H1 (cell line): Measurements from ENCODE around the gene ILF3. TPM values are rescaled to one million over a fixed set of nuclear protein-coding genes. Genes with fewer than 3 reads are reported as not detected.

ENCODE experiments used
- CTCF ChIA-PET: fragments of 300-600 bp; sonication (Branson Sonifier 250); formaldehyde crosslinking; loops from one replicate; lab custom pipeline; 2021; ENCODE audit not compliant: partially characterized antibody; lab: Charles Lee
- POLR2A ChIA-PET: fragments of 300-600 bp; sonication (Branson Sonifier 250); formaldehyde crosslinking; loops from one replicate; lab custom pipeline; 2021; ENCODE audit warnings: inconsistent platforms; ENCODE audit not compliant: partially characterized antibody; lab: Charles Lee
- DNase-seq, 2 experiments: peaks; one replicate each; pipeline versions ENCODE4 v3.0.0 to v3.0.0-alpha.2; 2010 to 2022; ENCODE audit warnings: low spot score in 2 of 2, low read depth in 1 of 2, mixed read lengths in 1 of 2
- FAIRE-seq: peaks from 2 replicates; lab custom pipeline; 2011; peaks lifted over from hg19 to GRCh38; lab: Jason Lieb, UNC
- H2AFZ ChIP-seq: 2 replicates; pipeline ENCODE4 v1.8.1; 2012; ENCODE audit warnings: low read length, inconsistent platforms
- H2AK5ac ChIP-seq: 2 replicates; pipeline ENCODE4 v1.6.1; 2013; ENCODE audit warnings: low read depth, low read length
- H2BK120ac ChIP-seq: replicated peaks from 2 replicates; pipeline ENCODE3; 2013; ENCODE audit warnings: low read depth, low read length, inconsistent platforms
- H2BK12ac ChIP-seq: 2 replicates; pipeline ENCODE4 v1.6.1; 2013; ENCODE audit warnings: low read depth, low read length
- H2BK15ac ChIP-seq: 2 replicates; pipeline ENCODE4 v1.6.1; 2013; ENCODE audit warnings: low read length
- H2BK20ac ChIP-seq: 2 replicates; pipeline ENCODE4 v1.6.1; 2013; ENCODE audit warnings: low read length
- H2BK5ac ChIP-seq: 2 replicates; pipeline ENCODE4 v1.6.1; 2013; ENCODE audit warnings: low read depth, low read length
- H3K14ac ChIP-seq: 2 replicates; pipeline ENCODE4 v1.6.1; 2013; ENCODE audit warnings: inconsistent platforms; ENCODE audit not compliant: insufficient read length
- H3K18ac ChIP-seq: 2 replicates; pipeline ENCODE4 v1.6.1; 2013; ENCODE audit warnings: low read length; ENCODE audit errors: extremely low read depth
- H3K23ac ChIP-seq: 2 replicates; pipeline ENCODE4 v1.6.1; 2013; ENCODE audit warnings: inconsistent platforms; ENCODE audit not compliant: insufficient read length
- H3K23me2 ChIP-seq: 2 replicates; pipeline ENCODE4 v1.6.1; 2013; ENCODE audit warnings: low read depth, low read length
- H3K27ac ChIP-seq: 2 replicates; pipeline ENCODE4 v1.6.1; 2011; ENCODE audit warnings: low read depth, low read length, inconsistent platforms
- H3K27me3 ChIP-seq, 4 experiments: replicated peaks in 1 of 4; 1 replicate in 1 of 4; 2 replicates in 3 of 4; pipeline versions ENCODE4 v1.6.1 to v1.8.1; 2011 to 2013; ENCODE audit warnings: low read length in 3 of 4, mild to moderate bottlenecking in 3 of 4, inconsistent platforms in 2 of 4, mixed read lengths in 2 of 4, moderate library complexity in 1 of 4; ENCODE audit not compliant: control insufficient read depth in 3 of 4, insufficient read depth in 3 of 4; ENCODE audit errors: extremely low read depth in 1 of 4
- H3K36me3 ChIP-seq, 4 experiments: 2 replicates each; pipeline versions ENCODE4 v1.6.1 to v1.8.1; 2011 to 2013; ENCODE audit warnings: mild to moderate bottlenecking in 4 of 4, low read length in 3 of 4, moderate library complexity in 2 of 4, control low read depth in 1 of 4, inconsistent platforms in 1 of 4; ENCODE audit not compliant: insufficient read depth in 4 of 4, control insufficient read depth in 2 of 4
- H3K4ac ChIP-seq: replicated peaks from 2 replicates; pipeline ENCODE3; 2013; ENCODE audit warnings: low read length, low read depth, mixed read lengths, inconsistent platforms; ENCODE audit not compliant: insufficient read length
- H3K4me1 ChIP-seq, 4 experiments: replicated peaks in 1 of 4; 1 replicate in 1 of 4; 2 replicates in 3 of 4; pipeline versions ENCODE4 v1.6.1 to v1.8.1; 2011 to 2013; ENCODE audit warnings: low read length in 3 of 4, inconsistent platforms in 2 of 4, mixed read lengths in 1 of 4; ENCODE audit not compliant: insufficient read depth in 4 of 4, control insufficient read depth in 3 of 4
- H3K4me2 ChIP-seq, 2 experiments: 2 replicates each; pipeline versions ENCODE4 v1.6.1 to v1.8.1; 2011 to 2013; ENCODE audit warnings: low read depth in 2 of 2, low read length in 2 of 2, control low read depth in 1 of 2, inconsistent platforms in 1 of 2, mild to moderate bottlenecking in 1 of 2; ENCODE audit not compliant: insufficient read depth in 1 of 2
- H3K4me3 ChIP-seq, 4 experiments: fragments of 200-600, 300-600 bp in 1 of 4; sonication (generic), shearing (Covaris generic), sonication (Bioruptor Twin) in 1 of 4; 2 replicates each; pipeline versions ENCODE4 v1.5.1 to v1.8.1; 2011 to 2016; ENCODE audit warnings: low read length in 4 of 4, low read depth in 3 of 4, control low read depth in 2 of 4, inconsistent platforms in 2 of 4, mild to moderate bottlenecking in 2 of 4, mixed read lengths in 1 of 4, moderate library complexity in 1 of 4; ENCODE audit not compliant: insufficient read depth in 2 of 4; ENCODE audit errors: extremely low read depth in 1 of 4
- H3K56ac ChIP-seq: replicated peaks from 2 replicates; pipeline ENCODE3; 2013; ENCODE audit warnings: low read depth, mild to moderate bottlenecking, mixed read lengths, low read length, inconsistent platforms; ENCODE audit not compliant: insufficient read length
- H3K79me1 ChIP-seq: 2 replicates; pipeline ENCODE4 v1.6.1; 2013; ENCODE audit warnings: low read depth, low read length, control low read depth
- H3K79me2 ChIP-seq, 2 experiments: 2 replicates each; pipeline versions ENCODE4 v1.6.1 to v1.8.1; 2012 to 2013; ENCODE audit warnings: low read length in 2 of 2, mild to moderate bottlenecking in 2 of 2, inconsistent platforms in 1 of 2; ENCODE audit not compliant: insufficient read depth in 2 of 2, control insufficient read depth in 1 of 2
- H3K9ac ChIP-seq, 4 experiments: replicated peaks in 1 of 4; 1 replicate in 1 of 4; 2 replicates in 3 of 4; pipeline versions ENCODE4 v1.6.1 to v1.8.1; 2011 to 2013; ENCODE audit warnings: low read depth in 3 of 4, low read length in 3 of 4, control low read depth in 2 of 4, mild to moderate bottlenecking in 2 of 4, moderate library complexity in 2 of 4, inconsistent platforms in 1 of 4; ENCODE audit errors: extremely low read depth in 1 of 4
- H3K9me3 ChIP-seq, 2 experiments: 2 replicates each; pipeline versions ENCODE4 v1.6.1 to v1.8.1; 2012 to 2013; ENCODE audit warnings: mild to moderate bottlenecking in 2 of 2, moderate library complexity in 2 of 2, control low read depth in 1 of 2, inconsistent platforms in 1 of 2, low read depth in 1 of 2, low read length in 1 of 2, mixed read lengths in 1 of 2; ENCODE audit not compliant: insufficient read depth in 2 of 2
- H4K20me1 ChIP-seq, 2 experiments: replicated peaks in 1 of 2; 2 replicates each; pipeline versions ENCODE3 to v1.8.1; 2011 to 2013; ENCODE audit warnings: inconsistent platforms in 2 of 2, low read length in 2 of 2, mild to moderate bottlenecking in 1 of 2; ENCODE audit not compliant: insufficient read depth in 2 of 2, control insufficient read depth in 1 of 2
- H4K5ac ChIP-seq: 2 replicates; pipeline ENCODE4 v1.6.1; 2013; ENCODE audit warnings: low read length, low read depth, mixed read lengths, inconsistent platforms; ENCODE audit not compliant: insufficient read length
- H4K8ac ChIP-seq: 2 replicates; pipeline ENCODE4 v1.8.0; 2013; ENCODE audit warnings: mild to moderate bottlenecking, moderate library complexity, low read length, inconsistent platforms; ENCODE audit not compliant: insufficient read depth; ENCODE audit errors: extremely low read depth
- H4K91ac ChIP-seq: replicated peaks from 2 replicates; pipeline ENCODE3; 2013; ENCODE audit warnings: low read length, mixed read lengths, inconsistent platforms; ENCODE audit not compliant: insufficient read length
- BCL11A ChIP-seq, 2 experiments: IDR thresholded peaks; one replicate each; pipeline ENCODE4 v1.6.1; 2011; ENCODE audit warnings: low read depth in 2 of 2, low read length in 2 of 2, mild to moderate bottlenecking in 2 of 2
- CHD2 ChIP-seq: IDR thresholded peaks from 2 replicates; pipeline ENCODE4 v1.6.1; 2012; ENCODE audit warnings: low read length, improper control_type of control experiment
- GABPA ChIP-seq: IDR thresholded peaks from 2 replicates; pipeline ENCODE4 v1.6.1; 2011; ENCODE audit warnings: mild to moderate bottlenecking, low read length, moderate library complexity, borderline replicate concordance; ENCODE audit not compliant: insufficient read depth
- SAP30 ChIP-seq: fragments of 300-600 bp; sonication (generic); IDR thresholded peaks from 2 replicates; pipeline ENCODE4 v1.7.1; 2012; ENCODE audit warnings: low read length, moderate library complexity, mild to moderate bottlenecking, inconsistent platforms; ENCODE audit not compliant: insufficient read depth, insufficient replicate concordance
- ZNF274 ChIP-seq: IDR thresholded peaks from 2 replicates; pipeline ENCODE4 v1.7.0; 2012; ENCODE audit warnings: low read length, borderline replicate concordance; ENCODE audit errors: extremely low read depth
- WGBS, 2 experiments: shearing (Covaris generic) in 1 of 2; methylation state at CpG; one replicate each; pipeline versions ENCODE4 v1.1.6 to v1.1.7; 2013 to 2015; ENCODE audit warnings: low lambda C conversion rate in 2 of 2, mixed read lengths in 2 of 2, inconsistent platforms in 1 of 2, low coverage in 1 of 2, missing lambda C conversion rate in 1 of 2; ENCODE audit not compliant: insufficient replicate concordance in 2 of 2, insufficient coverage in 1 of 2, insufficient read length in 1 of 2; ENCODE audit errors: extremely low coverage in 1 of 2, missing lambda C conversion rate in 1 of 2; 5-methylcytosine and 5-hydroxymethylcytosine counted together
- polyA plus RNA-seq, 7 experiments: library from polyadenylated mRNA; depleted of rRNA in 3 of 7; stranded (reverse) in 5 of 7; unstranded in 2 of 7; fragments of >200 nt in 5 of 7; fragments of 200-250 nt in 2 of 7; gene quantifications; 1 replicate in 5 of 7; 2 replicates in 1 of 7; 4 replicates in 1 of 7; pipeline versions ENCODE4 v1.2.1 to v1.2.3, GENCODE V29; 2011 to 2013; ENCODE audit warnings: missing spikeins in 2 of 7, mixed read lengths in 2 of 7
- total RNA-seq: library from RNA; stranded (reverse); fragmentation: NEBNext Ultra II Directional; extraction: Animal tissue kit (Norgen Biotek cat#: 25700); gene quantifications from 2 replicates; pipeline ENCODE4 v1.2.1, GENCODE V29; 2021
- TF ChIP-seq, protein P1 (sequence below): IDR thresholded peaks from 2 replicates; pipeline ENCODE4 v1.6.1; 2011; ENCODE audit warnings: low read depth, mild to moderate bottlenecking, low read length; ENCODE audit not compliant: insufficient read depth

Gene ILF3
- total and polyA plus RNA-seq, 2 of the 8 experiments (the other 6 are each of a cell fraction or from before 2014, with no cell fraction given), result 291 to 695 TPM

DNA sequence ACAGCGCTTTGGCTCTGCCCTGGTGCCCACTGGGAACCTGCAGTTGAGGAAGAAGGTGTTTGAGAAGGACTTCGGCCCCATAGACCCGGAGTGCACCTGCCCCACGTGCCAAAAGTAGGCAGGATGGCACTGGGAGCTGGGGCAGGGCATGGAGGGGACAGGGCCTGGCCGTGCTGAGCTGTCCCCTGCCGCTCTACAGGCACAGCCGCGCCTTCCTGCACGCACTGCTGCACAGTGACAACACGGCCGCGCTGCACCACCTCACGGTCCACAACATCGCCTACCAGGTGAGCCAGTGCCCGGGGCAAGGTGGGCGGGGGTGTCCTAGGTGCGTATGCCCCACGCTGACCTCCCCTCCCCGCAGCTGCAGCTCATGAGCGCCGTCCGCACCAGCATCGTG, 58.6 kb downstream of the ILF3 start:
- no peak overlapping the region for H3K27ac ChIP-seq
- peak overlapping the region; percentile 24; the same call in 1 of the 2 replicates for H2BK5ac ChIP-seq
- no peak overlapping the region for H3K18ac ChIP-seq
- peaks cover 0 to 11% (median 2%) of the 10 kb centered on the region in 4 experiments; a peak in 3 of 8 replicates for H3K36me3 ChIP-seq
- H3K9ac ChIP-seq, result no peak overlapping the region
- H2AK5ac ChIP-seq, result no peak overlapping the region
- H3K9me3 ChIP-seq, result no peaks in the 10 kb centered on the region
- CTCF ChIA-PET, result interaction anchor here (1.0 to 2.6 kb wide), 2 partner anchors 13 to 57 kb away, joined by 3 to 10 read pairs; no protein-coding TSS in a partner anchor
- no peak for DNase-seq
- H3K4me3 ChIP-seq, result no peak overlapping the region
- no peak overlapping the region for H2BK15ac ChIP-seq
- no peak overlapping the region for H2BK120ac ChIP-seq
- H3K23me2 ChIP-seq, result no peaks in the 10 kb centered on the region
- no peak for FAIRE-seq
- H3K27me3 ChIP-seq, result no peaks in the 10 kb centered on the region
- no peak overlapping the region for H2AFZ ChIP-seq
- H3K4ac ChIP-seq, result no peak overlapping the region
- WGBS, 2 experiments, result 96% methylated on average over 22 of the region's 23 CpGs; no CpG with 5 or more reads in 1 of the 2 experiments
- H2BK20ac ChIP-seq, result no peak overlapping the region
- H3K23ac ChIP-seq, result no peak overlapping the region
- no peaks in the 10 kb centered on the region for H4K20me1 ChIP-seq
- H3K79me2 ChIP-seq, result no peaks in the 10 kb centered on the region
- no peak overlapping the region for H4K91ac ChIP-seq
- H3K14ac ChIP-seq, result no peak overlapping the region
- H3K56ac ChIP-seq, result no peak overlapping the region
- no peak overlapping the region for H4K5ac ChIP-seq
- no peak overlapping the region for H2BK12ac ChIP-seq
- POLR2A ChIA-PET, result interaction anchor here (0.9 to 55.9 kb wide), 2 partner anchors 44 to 176 kb away, joined by 3 to 1874 read pairs; partner anchors contain the start of gene ILF3
- no peaks in the 10 kb centered on the region for H3K79me1 ChIP-seq
- H3K4me2 ChIP-seq, result no peak overlapping the region
- no peaks in the 10 kb centered on the region for H3K4me1 ChIP-seq
- no peak overlapping the region for H4K8ac ChIP-seq
- TF ChIP-seq SAP30, result no peak
- TF ChIP-seq, protein P1, sequence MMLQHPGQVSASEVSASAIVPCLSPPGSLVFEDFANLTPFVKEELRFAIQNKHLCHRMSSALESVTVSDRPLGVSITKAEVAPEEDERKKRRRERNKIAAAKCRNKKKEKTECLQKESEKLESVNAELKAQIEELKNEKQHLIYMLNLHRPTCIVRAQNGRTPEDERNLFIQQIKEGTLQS, result no peak
- TF ChIP-seq GABPA, result no peak
- TF ChIP-seq BCL11A (IDR thresholded peaks at IDR 0.05; ENCODE audit: low read depth in 2 of 2, low read length in 2 of 2), result no peak
- no peak for TF ChIP-seq CHD2
- no peak for TF ChIP-seq ZNF274
